GM12878 (cell line): Measurements from ENCODE around the gene SYNDIG1. TPM values are rescaled to one million over a fixed set of nuclear protein-coding genes. Genes with fewer than 3 reads are reported as not detected.

Source experiments
- ATAC-seq: fragments of 200-7000 bp; cut with Tn5 transposase; 3 replicates; pipeline ENCODE4 v1.9.1; 2020; ENCODE audit warnings: mild to moderate bottlenecking, moderate library complexity
- BruUV-seq: library from RNA; stranded (reverse); fragments of 400-500 nt; replicated peaks from 2 replicates; lab custom pipeline; 2021; lab: Mats Ljungman, UMichigan
- CTCF ChIA-PET: fragments of 300-600 bp; sonication (Branson Sonifier 250); formaldehyde crosslinking; extraction: SDS; loops from one replicate; lab custom pipeline; 2021; ENCODE audit warnings: inconsistent platforms; lab: Yijun Ruan, JAX
- POLR2A ChIA-PET: fragments of 350-600 bp; formaldehyde crosslinking; extraction: SDS; loops from one replicate; lab custom pipeline; 2021; ENCODE audit warnings: inconsistent platforms; lab: Charles Lee
- RAD21 ChIA-PET: fragments of 300-600 bp; sonication (Branson Sonifier 250); formaldehyde crosslinking; loops from one replicate; lab custom pipeline; 2023; ENCODE audit warnings: antibody characterized with exemption; ENCODE audit not compliant: unreplicated experiment; lab: Charles Lee
- SMC1A ChIA-PET: fragments of 300-600 bp; sonication (Branson Sonifier 250); formaldehyde crosslinking; loops from one replicate; lab custom pipeline; 2023; ENCODE audit not compliant: unreplicated experiment, uncharacterized antibody; lab: Charles Lee
- DNase-seq: peaks from one replicate; pipeline ENCODE4 v3.0.0-alpha.2; 2011; ENCODE audit warnings: low read depth, low spot score
- FAIRE-seq: peaks from 3 replicates; lab custom pipeline; 2011; peaks lifted over from hg19 to GRCh38; lab: Jason Lieb, UNC
- H2AFZ ChIP-seq: 2 replicates; pipeline ENCODE4 v1.6.0; 2011; ENCODE audit warnings: low read depth, low read length, control low read depth; ENCODE audit not compliant: control insufficient read depth
- H3K27ac ChIP-seq: 2 replicates; pipeline ENCODE4 v1.5.1; 2011; ENCODE audit warnings: control low read depth; ENCODE audit not compliant: control insufficient read depth, insufficient read depth
- H3K27me3 ChIP-seq, 2 experiments: replicated peaks in 1 of 2; 2 replicates each; pipeline versions ENCODE4 v1.6.0 to v1.6.1; 2011; ENCODE audit warnings: low read length in 1 of 2; ENCODE audit not compliant: control insufficient read depth in 2 of 2, insufficient read depth in 2 of 2
- H3K36me3 ChIP-seq, 2 experiments: 2 replicates each; pipeline ENCODE4 v1.5.1; 2011; ENCODE audit warnings: low read length in 1 of 2; ENCODE audit not compliant: control insufficient read depth in 2 of 2, insufficient read depth in 2 of 2
- H3K4me1 ChIP-seq: 2 replicates; pipeline ENCODE4 v1.6.1; 2011; ENCODE audit warnings: mild to moderate bottlenecking, low read length, moderate library complexity, mixed read lengths; ENCODE audit not compliant: control insufficient read depth, insufficient read depth
- H3K4me2 ChIP-seq: 2 replicates; pipeline ENCODE4 v1.6.0; 2011; ENCODE audit warnings: control low read depth; ENCODE audit not compliant: control insufficient read depth, insufficient read depth
- H3K4me3 ChIP-seq: fragments of 200-600 bp; sonication (generic); 2 replicates; pipeline ENCODE4 v1.5.1; 2016
- H3K79me2 ChIP-seq: 2 replicates; pipeline ENCODE4 v1.6.0; 2011; ENCODE audit warnings: low read length; ENCODE audit not compliant: control insufficient read depth, insufficient read depth
- H3K9ac ChIP-seq: 2 replicates; pipeline ENCODE4 v1.8.0; 2011; ENCODE audit warnings: low read length, control low read depth, mixed read lengths; ENCODE audit not compliant: control insufficient read depth, insufficient read depth
- H3K9me3 ChIP-seq: replicated peaks from 3 replicates; pipeline ENCODE4 v1.5.1; 2011; ENCODE audit warnings: mild to moderate bottlenecking, low read length; ENCODE audit not compliant: control insufficient read depth, insufficient read depth
- H4K20me1 ChIP-seq: 2 replicates; pipeline ENCODE4 v1.6.0; 2011; ENCODE audit not compliant: control insufficient read depth, insufficient read depth
- BACH1 ChIP-seq: fragments of 450-650 bp; IDR thresholded peaks from 2 replicates; pipeline ENCODE4 v1.6.1; 2017; ENCODE audit warnings: mild to moderate bottlenecking, borderline replicate concordance
- BCL3 ChIP-seq: IDR thresholded peaks from 2 replicates; pipeline ENCODE4 v1.6.1; 2011; ENCODE audit warnings: borderline replicate concordance, low read depth, mild to moderate bottlenecking, moderate library complexity, low read length; ENCODE audit not compliant: insufficient read depth, poor library complexity, severe bottlenecking
- CHD1 ChIP-seq: IDR thresholded peaks from 2 replicates; pipeline ENCODE4 v1.6.1; 2012; ENCODE audit warnings: low read depth, low read length, improper control_type of control experiment
- EED ChIP-seq: sonication (generic); IDR thresholded peaks from 2 replicates; pipeline ENCODE4 v1.6.1; 2016; ENCODE audit warnings: antibody characterized with exemption, low read depth
- FOXK2 ChIP-seq: fragments of 450-650 bp; IDR thresholded peaks from 2 replicates; pipeline ENCODE4 v1.6.1; 2017; ENCODE audit warnings: mild to moderate bottlenecking, moderate library complexity
- HCFC1 ChIP-seq: fragments of 150-350 bp; IDR thresholded peaks from 2 replicates; pipeline ENCODE4 v1.6.1; 2014; ENCODE audit warnings: low read length
- NFYA ChIP-seq: IDR thresholded peaks from 2 replicates; pipeline ENCODE4 v1.6.1; 2011; ENCODE audit warnings: low read depth, mild to moderate bottlenecking, low read length, improper control_type of control experiment, borderline replicate concordance
- RELA ChIP-seq: fragments of 450-650 bp; IDR thresholded peaks from 2 replicates; pipeline ENCODE4 v1.8.0; 2014; ENCODE audit warnings: borderline replicate concordance; ENCODE audit not compliant: partially characterized antibody
- REST ChIP-seq: IDR thresholded peaks from 2 replicates; pipeline ENCODE4 v1.6.1; 2012; ENCODE audit warnings: mild to moderate bottlenecking, low read depth, low read length
- SMAD1 ChIP-seq: fragments of 450-650 bp; IDR thresholded peaks from 2 replicates; pipeline ENCODE4 v1.6.1; 2018; ENCODE audit warnings: mild to moderate bottlenecking, low read depth; ENCODE audit not compliant: partially characterized antibody
- SMC3 ChIP-seq: IDR thresholded peaks from 2 replicates; pipeline ENCODE4 v1.6.1; 2011; ENCODE audit warnings: low read length, improper control_type of control experiment, borderline replicate concordance
- SP1 ChIP-seq: IDR thresholded peaks from one replicate; pipeline ENCODE4 v1.6.1; 2011; ENCODE audit warnings: low read depth, low read length
- SPI1 ChIP-seq: IDR thresholded peaks from 2 replicates; pipeline ENCODE4 v1.6.1; 2011; ENCODE audit warnings: low read depth, mild to moderate bottlenecking, low read length, moderate library complexity, borderline replicate concordance; ENCODE audit not compliant: insufficient read depth
- SRF ChIP-seq, 2 experiments: IDR thresholded peaks; 2 replicates each; pipeline ENCODE4 v1.6.1; 2011; ENCODE audit warnings: low read depth in 2 of 2, low read length in 2 of 2, mild to moderate bottlenecking in 1 of 2, moderate library complexity in 1 of 2
- YBX1 ChIP-seq: fragments of 450-650 bp; IDR thresholded peaks from 2 replicates; pipeline ENCODE4 v1.6.1; 2016; ENCODE audit warnings: antibody characterized with exemption
- ZBTB40 ChIP-seq: fragments of 450-650 bp; IDR thresholded peaks from 2 replicates; pipeline ENCODE4 v1.6.1; 2016; ENCODE audit warnings: mild to moderate bottlenecking, moderate library complexity, borderline replicate concordance
- ZNF207 ChIP-seq: fragments of 450-650 bp; IDR thresholded peaks from 2 replicates; pipeline ENCODE4 v1.6.1; 2014; ENCODE audit warnings: antibody characterized with exemption, mild to moderate bottlenecking, borderline replicate concordance
- WGBS: methylation state at CpG from one replicate; pipeline ENCODE4 v1.1.6; 2016; ENCODE audit warnings: low lambda C conversion rate; ENCODE audit not compliant: insufficient replicate concordance, insufficient coverage; ENCODE audit errors: missing lambda C conversion rate; 5-methylcytosine and 5-hydroxymethylcytosine counted together
- in situ Hi-C: fragments of 300-500 bp; cut with MboI; formaldehyde crosslinking; loops from 9 replicates; pipeline ENCODE4 v1.14.3; 2018; ENCODE audit warnings: mixed read lengths
- intact Hi-C: fragments of 100-400 bp; cut with micrococcal nuclease; formaldehyde crosslinking; loops from one replicate; pipeline ENCODE4 v1.14.2; 2022; ENCODE audit not compliant: unreplicated experiment
- polyA plus RNA-seq, 11 experiments: library from polyadenylated mRNA; depleted of rRNA in 4 of 11; unstranded in 6 of 11; stranded (reverse) in 5 of 11; fragments of >200 nt; fragmentation: Nextera tagmentation in 4 of 11; fragmentation: Illumina TruSeq in 1 of 11; extraction: Ambion mirVana in 4 of 11; extraction: Trizol in 1 of 11; gene quantifications; 1 replicate in 1 of 11; 2 replicates in 10 of 11; pipeline versions ENCODE4 v1.2.1 to v1.2.3, GENCODE V29; 2011 to 2016; ENCODE audit warnings: inconsistent platforms in 2 of 11, missing spikeins in 2 of 11, low read depth in 1 of 11
- total RNA-seq, 4 experiments: library from RNA; depleted of rRNA in 3 of 4; stranded (reverse); fragments of >200 nt in 3 of 4; fragmentation: Illumina TruSeq in 1 of 4; extraction: Trizol in 1 of 4; gene quantifications; 2 replicates each; pipeline versions ENCODE4 v1.2.1 to v1.2.3, GENCODE V29; 2013 to 2021

SYNDIG1 gene
- total and polyA plus RNA-seq, 10 of the 15 experiments (the other 5 are each of a cell fraction or from before 2014, with no cell fraction given), result not detected

- no peak for FAIRE-seq
- POLR2A ChIA-PET, result no interaction called here
These were observed 10.2 kb downstream of the SYNDIG1 start for GRCh38 chr20:24479595-24479994.

More at GRCh38 chr20:24479595-24479994, 10.2 kb downstream of the SYNDIG1 start:
- ChIA-PET SMC1A (interaction anchor here (1.3 kb wide), 1 partner anchor 32 kb away, joined by 3 read pairs; no protein-coding TSS in a partner anchor), CTCF (no interaction called here), RAD21 (no interaction called here)
- in situ Hi-C loops (no loop called here), intact Hi-C loops (no loop called here)
- WGBS, result 0% methylated on average over 4 of the region's 4 CpGs
- H3K27me3 ChIP-seq, result peaks cover 0 to 2% of the 10 kb centered on the region in 2 experiments; a peak in 2 of 4 replicates
- no peaks in the 10 kb centered on the region for H3K4me1 ChIP-seq
- H3K4me3 ChIP-seq, result no peak overlapping the region
- no peak overlapping the region for H3K27ac ChIP-seq
- no peak overlapping the region for H3K4me2 ChIP-seq
- H3K36me3 ChIP-seq, result no peaks in the 10 kb centered on the region
- ATAC-seq (no peak), DNase-seq (no peak)
- H4K20me1 ChIP-seq, result no peaks in the 10 kb centered on the region
- TF ChIP-seq HCFC1 (no peak), ZBTB40 (no peak), SMAD1 (no peak), SMC3 (no peak), EED (no peak), ZNF207 (no peak), BACH1 (no peak), YBX1 (no peak), CHD1 (no peak), NFYA (no peak), REST (no peak), SP1 (no peak), RELA (no peak), SPI1 (no peak), BCL3 (no peak), SRF (IDR thresholded peaks at IDR 0.05; ENCODE audit: low read depth in 2 of 2, low read length in 2 of 2) (no peak), FOXK2 (no peak)
- H3K79me2 ChIP-seq, result no peaks in the 10 kb centered on the region
- H2AFZ ChIP-seq, result no peak overlapping the region
- BruUV-seq, result no TSS peak
- H3K9me3 ChIP-seq, result no peaks in the 10 kb centered on the region
- no peak overlapping the region for H3K9ac ChIP-seq
